HG03097 (cell line): ENCODE results near the gene IP6K1.
"Not testable (repeated sequence)": the region's sequence is repeated elsewhere in the genome, so short reads cannot be mapped to it uniquely, and the experiment has no call there.

Experiments
- ATAC-seq: cut with Tn5 transposase; IDR thresholded peaks from one replicate; pipeline ENCODE4 v1.9.1; 2021; ENCODE audit not compliant: unreplicated experiment, low FRiP score

The IP6K1 gene

DNA sequence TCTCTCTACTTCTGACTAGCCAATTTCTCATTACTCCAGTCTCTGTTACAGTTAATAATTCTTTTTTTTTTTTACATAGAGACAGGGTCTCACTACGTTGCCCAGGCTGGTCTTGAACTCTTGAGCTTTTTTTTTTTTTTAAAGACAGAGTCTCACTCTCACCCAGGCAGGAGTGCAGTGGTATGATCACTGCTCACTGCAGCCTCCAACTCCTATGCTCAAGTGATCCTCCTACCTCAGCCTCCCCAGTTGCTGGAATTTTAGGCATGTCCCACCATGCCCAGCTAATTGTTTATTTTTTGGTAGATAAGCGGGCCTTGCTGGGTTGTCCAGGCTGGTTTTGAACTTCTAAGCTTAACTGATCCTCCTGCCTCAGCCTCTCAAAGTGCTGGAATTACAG is 13.6 kb downstream of the IP6K1 start:
- ATAC-seq: no peak

DNA sequence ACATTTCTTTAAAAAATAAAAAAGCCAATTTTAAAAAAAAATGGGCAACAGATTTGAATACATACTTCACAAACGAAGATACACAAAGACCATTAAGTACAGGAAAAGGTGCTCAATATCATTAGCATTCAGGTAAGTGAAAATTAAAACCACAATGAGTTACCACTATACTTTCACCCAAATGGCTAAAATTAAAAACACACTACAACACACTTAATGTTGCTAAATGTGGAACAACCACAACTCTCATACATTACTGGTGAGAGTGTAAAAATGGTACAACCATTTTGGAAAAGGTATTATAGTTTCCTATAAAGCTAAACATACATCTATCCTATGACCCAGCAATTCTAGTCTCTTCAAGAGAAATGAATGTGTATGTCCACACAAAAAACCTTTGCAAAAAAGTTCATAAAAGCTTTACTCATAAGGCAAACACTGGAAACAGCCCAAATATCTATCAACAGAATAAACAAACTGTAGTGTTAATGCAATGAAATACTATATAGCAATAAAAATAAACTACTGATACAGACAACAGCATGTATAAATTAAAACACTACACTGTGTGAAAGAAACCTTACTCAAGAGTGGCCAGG is 14.9 kb downstream of the IP6K1 start:
- no peak for ATAC-seq

DNA sequence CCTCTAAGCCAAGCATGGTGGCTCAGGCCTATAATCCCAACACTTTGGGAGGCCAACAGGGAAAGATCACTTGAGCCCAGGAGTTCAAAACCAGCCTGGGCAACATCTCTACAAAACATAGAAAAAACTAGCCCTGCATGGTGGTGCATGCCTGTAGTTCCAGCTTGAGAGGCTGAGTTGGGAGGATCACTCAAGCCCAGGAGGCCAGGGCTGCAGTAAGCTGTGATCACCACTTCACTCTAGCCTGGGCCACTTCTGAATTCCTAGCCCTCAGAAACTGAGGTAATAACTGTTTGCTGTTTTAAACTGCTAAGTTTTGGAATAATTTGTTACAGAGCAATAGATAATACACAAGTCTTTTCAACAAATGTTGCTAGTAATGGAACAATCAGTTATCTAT is 16.4 kb downstream of the IP6K1 start:
- ATAC-seq: no peak

DNA sequence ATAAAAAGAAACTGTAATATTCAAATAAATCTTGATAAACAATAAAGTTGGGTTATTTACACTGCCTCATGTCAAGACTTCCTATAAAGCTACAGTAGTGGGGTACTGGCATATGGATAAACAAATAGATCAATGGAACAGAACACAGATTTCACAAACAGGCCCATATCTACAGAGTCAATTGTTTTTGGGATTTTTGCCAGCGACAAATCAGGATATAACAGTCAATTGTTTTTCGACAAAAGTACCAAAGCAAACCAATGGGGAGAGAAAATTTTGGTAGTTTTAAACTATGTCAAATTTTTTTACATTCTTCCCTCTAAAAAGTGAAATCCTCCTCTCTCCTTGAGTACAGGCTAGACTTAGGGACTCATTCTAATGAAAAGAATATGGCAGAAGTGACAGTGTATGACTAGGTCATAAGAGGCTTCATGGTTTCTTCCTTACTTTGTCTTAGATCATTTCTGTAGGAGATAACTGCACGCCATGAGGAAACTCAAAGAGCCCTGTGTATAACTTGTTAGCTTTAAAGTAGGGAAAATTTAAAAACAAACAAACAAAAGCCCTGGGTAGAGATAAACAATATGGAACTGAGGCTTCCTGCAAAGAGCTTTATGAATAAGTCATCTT is 16.9 kb downstream of the IP6K1 start:
- no peak for ATAC-seq

DNA sequence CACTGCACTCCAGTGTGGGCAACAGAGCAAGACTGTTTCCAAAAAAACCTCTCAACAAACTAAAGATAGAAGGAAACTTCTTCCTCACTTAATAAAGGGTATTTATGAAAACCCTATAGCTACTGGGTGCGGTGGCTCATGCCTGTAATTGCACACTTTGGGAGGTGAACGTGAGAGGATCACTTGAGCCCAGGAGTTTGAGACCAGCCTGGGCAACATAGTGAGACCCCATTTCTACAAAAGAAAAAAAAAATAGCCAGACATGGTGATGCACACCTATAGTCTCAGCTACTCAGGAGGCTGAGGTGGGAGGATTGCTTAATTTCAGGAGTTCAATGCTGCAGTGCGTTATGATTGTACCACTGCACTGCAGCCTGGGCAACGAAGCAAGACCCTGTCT is 22.4 kb downstream of the IP6K1 start:
- ATAC-seq: no peak

DNA sequence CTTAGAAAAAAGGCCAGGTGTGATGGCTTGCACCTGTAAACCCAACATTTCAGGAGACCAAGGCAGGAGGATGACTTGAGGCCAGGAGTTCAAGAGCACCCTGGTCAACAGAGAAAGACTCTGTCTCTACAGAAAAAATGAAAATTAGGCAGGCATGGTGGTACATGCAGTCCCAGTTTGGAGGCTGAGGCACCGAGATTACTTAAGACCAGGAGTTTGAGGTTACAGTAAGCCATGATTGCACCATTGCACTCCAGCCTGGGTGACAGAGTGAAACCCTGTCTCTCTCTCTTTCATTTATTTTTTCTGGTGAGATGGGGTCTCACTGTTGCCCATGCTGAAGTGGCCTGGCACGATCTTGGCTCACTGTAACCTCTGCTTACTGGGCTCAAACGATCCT is 24.7 kb downstream of the IP6K1 start:
- ATAC-seq: no peak

DNA sequence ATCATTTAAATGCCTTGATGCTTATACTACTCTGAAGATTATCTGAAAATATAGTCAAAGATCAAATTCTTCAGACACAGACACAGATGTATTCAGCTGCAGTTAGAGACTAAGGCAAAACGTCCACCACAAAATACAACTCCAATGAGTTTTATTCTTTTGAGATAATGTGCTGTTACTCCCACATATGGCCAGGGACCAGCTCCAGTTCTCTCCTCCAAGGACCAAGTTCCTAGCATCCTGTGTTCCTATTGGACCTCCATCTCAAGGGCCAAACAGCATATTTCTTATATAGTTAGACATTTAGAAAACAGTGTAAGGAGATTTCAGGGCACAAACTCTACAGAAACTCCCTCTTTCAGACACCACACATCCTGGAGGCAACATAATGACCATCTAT is 27.1 kb downstream of the IP6K1 start:
- no peak for ATAC-seq

DNA sequence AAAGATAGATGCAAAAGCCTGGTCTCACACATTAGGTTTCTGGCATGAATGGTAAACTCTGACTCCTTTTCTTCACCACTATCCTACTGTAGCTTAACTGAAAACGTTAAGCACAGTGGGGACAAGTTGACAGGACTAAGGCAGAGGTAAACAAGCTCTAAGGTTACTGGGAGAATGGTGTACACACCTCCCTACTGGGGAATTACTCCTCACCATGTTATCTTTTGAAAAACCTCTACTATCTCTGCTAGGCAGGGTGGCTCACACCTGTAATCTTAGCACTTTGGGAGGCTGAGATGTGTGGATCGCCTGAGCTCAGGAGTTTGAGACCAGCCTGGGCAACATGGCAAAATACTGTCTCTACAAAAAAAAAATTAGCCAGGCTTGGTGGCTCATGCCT is 29.1 kb downstream of the IP6K1 start:
- ATAC-seq: no peak

DNA sequence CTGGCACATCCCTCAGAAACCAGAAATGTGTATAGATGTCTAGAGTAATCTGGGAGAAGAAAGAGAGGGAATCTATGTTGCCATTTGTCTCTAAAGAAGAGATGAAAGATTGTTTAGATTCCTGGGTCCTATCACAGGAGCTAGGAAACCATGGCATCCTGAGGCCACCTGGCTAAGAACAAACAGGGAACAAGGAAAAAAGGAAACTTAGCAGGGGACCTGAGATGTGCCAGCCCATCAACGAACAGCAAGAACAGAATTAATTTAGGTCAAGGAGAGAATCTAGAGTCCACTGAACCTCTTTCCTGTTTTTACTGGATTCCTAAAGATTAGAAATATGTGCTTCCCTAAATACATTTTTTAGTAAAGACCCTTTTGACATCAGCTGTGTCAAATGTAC is 30.3 kb downstream of the IP6K1 start:
- no peak for ATAC-seq

DNA sequence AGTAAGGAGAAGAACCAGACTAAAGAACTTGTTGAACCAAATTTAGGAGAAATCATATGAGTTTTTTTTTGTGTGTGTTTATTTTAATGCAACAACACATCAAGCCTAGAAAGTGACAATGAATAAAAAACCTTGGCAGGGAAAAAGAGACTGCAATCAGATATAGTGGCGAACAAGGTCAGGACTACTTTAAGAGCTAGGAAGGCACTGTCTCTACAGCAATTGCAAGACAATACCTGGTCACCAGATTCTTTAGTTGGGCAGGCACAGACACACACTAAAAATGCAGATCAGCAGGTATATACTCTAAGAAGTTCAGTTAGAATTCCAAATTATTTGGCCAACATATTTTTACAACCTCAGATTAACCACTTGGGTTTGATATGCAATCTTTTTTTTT is 31.8 kb downstream of the IP6K1 start:
- ATAC-seq: no peak

DNA sequence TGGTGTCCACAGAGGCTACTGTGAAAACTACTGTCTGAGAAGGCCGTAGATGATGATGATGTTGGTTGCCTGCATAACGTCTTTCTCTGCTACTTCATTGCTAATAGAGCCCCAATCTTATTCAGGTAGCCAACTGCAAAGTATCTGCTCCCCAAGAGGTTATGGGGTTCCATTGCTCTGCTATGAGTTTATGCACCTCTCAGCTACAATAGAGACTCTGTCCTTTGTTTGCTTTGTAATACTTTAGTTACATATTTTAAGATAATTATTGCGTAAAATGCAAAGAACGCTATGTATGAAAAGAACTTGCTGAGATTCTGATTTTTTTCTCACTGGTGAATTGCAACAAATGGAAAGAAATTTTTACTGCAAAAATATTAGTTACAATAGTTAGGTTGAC is 34.8 kb downstream of the IP6K1 start:
- no peak for ATAC-seq

DNA sequence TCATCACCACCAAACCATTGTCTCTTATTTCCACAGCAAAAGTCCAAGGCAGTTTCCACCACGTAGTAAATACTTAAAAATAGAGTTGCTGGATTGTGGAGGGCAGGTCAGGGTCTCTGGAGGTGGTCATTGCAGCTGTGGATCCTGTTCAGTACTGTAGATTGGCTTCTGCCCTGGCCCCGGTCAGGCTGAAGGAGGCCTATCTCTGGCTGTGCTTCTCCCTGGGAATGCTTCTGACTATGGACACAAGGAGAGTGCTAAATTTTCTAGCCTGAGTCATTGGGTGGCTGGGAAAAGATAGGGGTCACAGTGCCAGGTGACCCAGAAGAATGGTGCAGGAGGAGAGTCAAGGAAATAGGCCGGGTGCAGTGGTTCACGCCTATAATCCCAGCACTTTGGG is 36.3 kb downstream of the IP6K1 start:
- ATAC-seq: no peak

DNA sequence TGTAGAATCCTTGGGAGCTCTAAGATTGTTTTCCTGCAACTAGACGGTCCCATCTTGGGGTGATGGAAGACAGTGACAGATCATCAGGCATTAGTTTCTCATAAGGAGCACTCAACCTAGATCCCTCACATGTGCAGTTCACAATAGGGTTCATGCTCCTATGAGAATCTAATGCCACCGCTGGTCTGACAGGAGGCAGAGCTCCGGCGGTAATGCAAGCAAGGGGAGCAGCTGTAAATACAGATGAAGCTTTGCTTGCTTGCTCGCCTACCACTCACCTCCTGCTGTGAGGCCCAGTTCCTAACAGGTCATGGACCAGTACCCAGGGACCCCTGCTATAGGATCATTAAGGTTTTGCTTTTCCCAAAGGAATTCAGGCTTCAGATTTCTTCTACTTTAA is 37.5 kb downstream of the IP6K1 start:
- not testable (repeated sequence) for ATAC-seq

DNA sequence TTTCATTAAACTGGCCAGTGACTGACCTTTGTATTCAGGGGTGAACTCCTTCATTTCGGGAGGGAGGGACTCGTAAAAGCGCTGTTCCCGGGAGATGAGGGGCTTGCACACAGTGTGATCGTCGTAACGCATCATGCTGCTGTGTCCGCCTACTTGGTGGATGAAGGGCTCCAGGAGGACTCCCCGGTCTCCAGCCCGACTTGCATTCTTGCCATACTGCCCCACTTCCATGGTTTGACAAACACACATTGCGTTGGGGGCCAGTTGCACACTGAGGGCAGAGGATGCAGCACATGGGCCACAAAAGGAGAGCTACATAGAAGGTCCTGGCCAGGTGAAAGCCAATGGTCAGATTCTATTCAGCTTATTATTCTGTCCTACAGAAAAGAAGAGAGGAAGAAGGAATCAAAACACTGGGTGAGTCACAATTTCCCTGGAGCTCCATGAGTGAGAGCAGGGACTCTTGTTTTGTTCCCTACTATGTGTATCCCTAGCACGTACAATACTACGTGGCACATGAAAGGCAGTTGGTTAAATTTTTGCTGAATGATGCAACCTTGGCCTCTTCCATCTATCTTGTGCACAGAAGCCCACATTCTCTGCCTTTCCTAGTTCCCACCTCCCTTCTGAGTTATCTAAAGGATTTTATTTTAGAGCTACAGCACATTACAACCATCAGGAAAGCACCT is 38.4 kb downstream of the IP6K1 start:
- ATAC-seq: no peak

DNA sequence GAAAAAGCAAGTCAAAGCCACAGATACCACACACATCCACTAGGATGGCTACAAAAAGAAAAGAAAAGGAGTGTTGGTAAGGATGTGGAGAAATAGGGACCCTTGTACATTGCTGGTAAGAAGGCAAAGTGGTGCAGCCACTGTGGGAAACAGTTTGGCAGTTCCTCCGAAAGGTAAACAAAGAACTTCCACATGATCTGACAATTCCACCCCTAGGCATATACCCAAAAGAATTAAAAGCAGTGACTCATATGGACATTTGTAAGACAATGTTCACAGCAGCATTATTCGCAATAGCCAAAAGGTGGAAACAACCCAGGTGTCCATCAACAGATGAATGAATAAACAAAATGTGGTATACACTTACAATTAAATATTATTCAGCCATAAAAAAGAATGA is 40.4 kb downstream of the IP6K1 start:
- ATAC-seq: no peak

DNA sequence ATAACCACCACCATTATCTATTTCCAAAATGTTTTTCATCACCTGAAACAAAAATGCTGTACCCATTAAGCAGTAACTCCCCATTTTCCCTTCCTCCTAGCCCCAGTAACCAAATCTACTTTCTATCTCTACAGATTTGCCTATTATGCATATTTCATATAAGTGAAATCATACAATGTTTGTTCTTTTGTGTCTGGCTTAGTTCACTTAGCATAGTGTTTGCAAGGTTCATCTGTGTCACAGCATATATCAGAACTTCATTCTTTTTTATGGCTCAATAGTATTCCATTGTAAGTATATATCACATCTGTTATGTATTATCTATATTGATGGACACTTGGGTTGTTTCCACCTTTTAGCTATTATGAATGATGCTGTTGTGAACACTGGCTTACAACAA is 45.9 kb downstream of the IP6K1 start:
- no peak for ATAC-seq

DNA sequence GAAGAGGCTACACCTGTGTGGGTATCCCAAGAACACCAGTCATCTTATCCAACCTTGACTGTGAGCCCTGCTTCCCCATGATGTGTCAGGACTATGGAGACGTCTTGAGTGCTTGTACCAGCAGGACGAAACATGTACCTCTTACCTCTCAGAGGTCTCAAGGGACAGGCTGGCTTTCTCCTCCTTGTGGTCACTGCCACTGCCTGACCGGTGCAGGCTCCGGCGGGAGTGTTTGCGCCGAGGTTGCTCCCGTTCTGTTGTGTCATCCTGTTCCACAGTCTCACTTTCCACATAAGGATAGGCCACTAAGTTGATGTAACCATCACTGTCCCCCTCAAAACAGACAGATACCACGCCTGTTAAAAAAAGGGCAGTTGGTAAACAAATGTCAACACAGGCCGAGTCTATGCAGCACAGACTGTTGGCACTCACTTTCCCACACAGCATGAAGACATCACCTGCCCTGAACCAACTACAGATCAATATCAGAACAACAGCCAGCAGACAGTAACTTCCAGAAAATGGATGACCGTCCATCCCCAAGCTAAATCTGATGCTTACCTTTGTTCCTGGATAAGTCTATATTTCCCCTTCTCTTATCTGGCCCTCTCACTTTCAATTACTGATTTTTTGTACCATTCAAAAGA is 48.2 kb downstream of the IP6K1 start:
- no peak for ATAC-seq

DNA sequence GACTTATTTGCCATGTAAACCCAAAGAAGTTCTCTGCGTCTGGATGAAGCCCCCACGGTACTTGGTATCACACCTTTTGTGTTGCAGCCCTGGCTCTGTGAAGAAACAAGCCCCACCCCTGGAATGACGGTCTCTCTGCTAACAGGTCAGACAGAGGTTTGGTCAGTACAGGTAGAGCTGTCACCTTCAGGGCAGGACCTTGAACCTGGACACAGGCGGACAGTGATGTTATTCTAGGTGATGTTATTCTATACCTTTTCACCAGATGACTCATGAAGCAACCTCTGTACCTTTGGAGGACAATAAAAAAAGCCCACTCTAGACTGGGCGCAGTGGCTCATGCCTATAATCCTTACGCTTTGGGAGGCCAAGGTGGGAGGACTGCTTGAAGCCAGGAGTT is 51.6 kb downstream of the IP6K1 start:
- no peak for ATAC-seq

DNA sequence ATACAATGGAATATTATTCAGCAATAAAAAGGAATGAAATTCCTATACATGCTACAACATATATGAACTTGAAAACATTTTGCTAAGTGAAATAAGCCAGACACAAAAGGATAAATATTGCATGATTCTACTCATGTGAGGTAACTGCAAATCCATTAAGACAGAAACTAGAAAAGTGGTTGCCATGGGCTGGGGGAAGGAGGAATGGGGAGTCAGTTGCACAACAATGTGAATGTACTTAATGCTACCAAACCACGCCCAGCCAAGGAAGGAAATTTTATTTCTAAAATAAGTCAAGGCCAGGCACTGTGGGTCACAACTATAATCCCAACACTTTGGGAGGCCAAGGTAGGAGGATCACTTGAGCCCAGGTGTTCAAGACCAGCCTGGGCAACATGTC is 52.8 kb downstream of the IP6K1 start:
- ATAC-seq: no peak

DNA sequence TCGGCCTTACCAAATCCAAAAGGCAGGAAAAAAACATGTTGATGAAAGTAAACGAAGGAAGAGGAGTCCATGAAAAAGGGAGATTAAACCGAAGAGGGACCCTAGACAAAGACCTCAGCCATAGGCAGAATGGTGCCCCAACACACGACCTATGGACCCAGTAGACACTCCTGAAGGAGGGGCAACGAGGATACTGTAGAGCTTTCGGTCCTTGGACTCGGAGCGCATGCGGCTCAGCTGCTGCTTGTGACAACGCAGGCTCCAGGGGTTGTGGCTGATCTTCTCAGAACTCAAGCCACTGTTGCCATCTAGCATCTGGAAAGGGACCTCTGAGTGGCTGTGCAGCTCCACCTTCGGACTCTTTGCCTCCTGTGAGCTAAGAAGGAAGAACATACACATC is 53.7 kb downstream of the IP6K1 start:
- no peak for ATAC-seq

DNA sequence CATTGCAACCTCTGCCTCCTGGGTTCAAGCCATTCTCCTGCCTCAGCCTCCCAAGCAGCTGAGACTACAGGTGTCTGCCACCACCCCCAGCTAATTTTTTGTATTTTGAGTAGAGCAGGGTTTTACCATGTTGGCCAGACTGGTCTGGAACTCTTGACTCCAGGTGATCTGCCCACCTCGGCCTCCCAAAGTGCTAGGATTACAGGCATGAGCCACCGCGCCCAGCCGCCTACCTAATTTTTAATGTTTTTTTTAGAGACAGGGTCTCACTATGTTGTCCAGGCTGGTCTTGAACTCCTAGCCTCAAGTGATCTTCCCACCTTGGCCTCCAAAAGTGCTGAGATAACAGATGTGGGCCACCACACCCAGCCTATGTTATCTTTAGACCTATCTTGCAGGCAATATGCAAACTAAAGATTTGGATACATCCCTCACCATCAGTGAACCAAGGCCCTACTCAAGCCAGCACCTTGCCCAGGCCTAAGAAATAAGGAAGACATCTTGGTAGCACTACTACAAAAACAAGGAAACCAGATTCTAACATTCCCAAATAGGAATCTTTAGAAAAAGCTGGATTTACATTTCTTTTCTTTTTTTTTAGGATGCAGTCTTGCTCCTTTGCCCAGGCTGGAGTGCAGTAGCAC is 56.3 kb downstream of the IP6K1 start:
- ATAC-seq: no peak
